Adrenal gland (tissue), 12 donors: ENCODE results near the gene ZYX. TPM values are rescaled to one million over a fixed set of nuclear protein-coding genes. Genes with fewer than 3 reads are reported as not detected.

ENCODE experiments used
- DNase-seq, 7 donors: peaks; one replicate each; pipeline ENCODE4 v3.0.0-alpha.2; 2019 to 2020
- H3K27ac ChIP-seq, 5 donors: fragments of 200-600 bp; sonication (generic) in 4 of 5; 1 replicate in 3 of 5; 2 replicates in 2 of 5; pipeline versions ENCODE4 v1.5.1 to v1.8.0; 2016 to 2020; ENCODE audit warnings: mild to moderate bottlenecking in 1 of 5
- H3K27me3 ChIP-seq: fragments of 200-600 bp; 2 replicates; pipeline ENCODE4 v1.8.0; 2021
- H3K36me3 ChIP-seq, 2 donors: fragments of 200-600 bp; replicated peaks in 1 of 2; 1 replicate in 1 of 2; 2 replicates in 1 of 2; pipeline versions ENCODE4 v1.5.1 to v1.8.0; 2018 to 2022
- H3K4me1 ChIP-seq, 2 donors: fragments of 200-600 bp; replicated peaks in 1 of 2; 1 replicate in 1 of 2; 2 replicates in 1 of 2; pipeline versions ENCODE4 v1.5.1 to v1.8.0; 2018 to 2021
- H3K4me3 ChIP-seq, 4 donors: fragments of 200-600 bp; sonication (generic) in 3 of 4; one replicate each; pipeline ENCODE4 v1.5.1; 2016 to 2018
- H3K9me3 ChIP-seq, 3 donors: fragments of 200-600 bp; sonication (generic) in 1 of 3; replicated peaks in 1 of 3; 1 replicate in 2 of 3; 2 replicates in 1 of 3; pipeline versions ENCODE4 v1.5.1 to v1.8.0; 2016 to 2021
- CTCF ChIP-seq, 6 experiments: fragments of 450-650 bp in 4 of 6; fragments of 200-600 bp in 2 of 6; sonication (generic) in 1 of 6; IDR thresholded peaks; 1 replicate in 5 of 6; 2 replicates in 1 of 6; pipeline versions ENCODE4 v1.5.1 to v1.8.0; 2016 to 2021; ENCODE audit warnings: antibody characterized with exemption in 6 of 6, mild to moderate bottlenecking in 2 of 6, moderate library complexity in 1 of 6
- POLR2A ChIP-seq, 2 donors: fragments of 450-650 bp; IDR thresholded peaks; one replicate each; pipeline ENCODE4 v1.6.1; 2017; ENCODE audit warnings: antibody characterized with exemption in 2 of 2, mild to moderate bottlenecking in 2 of 2, moderate library complexity in 1 of 2
- WGBS, 4 donors: extraction: QIAGEN DNeasy Blood & Tissue Kit in 2 of 4; methylation state at CpG; one replicate each; pipeline versions ENCODE4 v1.1.5 to v1.1.7; 2013 to 2017; 5-methylcytosine and 5-hydroxymethylcytosine counted together
- intact Hi-C, 2 donors: fragments of 100-400 bp; cut with DNase I; formaldehyde crosslinking; loops; one replicate each; pipeline versions ENCODE4 v1.14.1 to v1.15.0; 2022 to 2023
- polyA plus RNA-seq, 3 donors: library from polyadenylated mRNA; stranded (reverse); fragments of 200-250 nt in 2 of 3; fragments of 350-450 nt in 1 of 3; fragmentation: Illumina TruSeq in 1 of 3; extraction: RNeasy Lipid Tissue Mini Kit (QIAGEN cat#74804) in 1 of 3; gene quantifications; one replicate each; pipeline ENCODE4 v1.2.3, GENCODE V29; 2013 to 2014
- total RNA-seq, 9 donors: library from RNA; depleted of rRNA in 4 of 9; stranded (reverse); fragments of >200 nt in 4 of 9; fragments of 120-200 nt in 1 of 9; fragmentation: NEBNext Ultra II Directional in 1 of 9; extraction: Animal tissue kit (Norgen Biotek cat#: 25700) in 1 of 9; gene quantifications; one replicate each; pipeline versions ENCODE4 v1.1.0 to v1.2.4, GENCODE V29; 2013 to 2023
- donor health status: healthy with polysubstance abuse.
- donor health status: Bipolar disorder and iron deficiency.
- donor health status: DM: yes; HTN: yes; CAD: no.
- donor health status: DM: no; HTN: no; CAD: no.
- donor health status: DM: no; HTN: no; CAD: no.
- donor health status: DM: yes; HTN: yes; CAD: no.

Gene ZYX
- total and polyA plus RNA-seq, 12 donors: 5.0 to 152 (median 77.1) TPM

- Histone ChIP-seq H3K4me3 (no peak overlapping the region), H3K27me3 (no peaks in the 10 kb centered on the region), H3K27ac (no peak overlapping the region), H3K36me3 (peaks cover 0 to 44% of the 10 kb centered on the region in 2 donors), H3K9me3 (no peaks in the 10 kb centered on the region), H3K4me1 (peaks cover 0 to 51% of the 10 kb centered on the region in 2 donors)
- TF ChIP-seq POLR2A (IDR thresholded peaks at IDR 0.05) (no peak), CTCF (IDR thresholded peaks at IDR 0.05) (no peak)
- no peak for DNase-seq
- 94 to 99% (median 96%) methylated on average over 16 to 28 of the region's 28 CpGs for WGBS, 4 donors
- intact Hi-C loops: no loop called here
Observed at GRCh38 chr7:143388491-143389101, 7.5 kb downstream of the ZYX start.

DNA sequence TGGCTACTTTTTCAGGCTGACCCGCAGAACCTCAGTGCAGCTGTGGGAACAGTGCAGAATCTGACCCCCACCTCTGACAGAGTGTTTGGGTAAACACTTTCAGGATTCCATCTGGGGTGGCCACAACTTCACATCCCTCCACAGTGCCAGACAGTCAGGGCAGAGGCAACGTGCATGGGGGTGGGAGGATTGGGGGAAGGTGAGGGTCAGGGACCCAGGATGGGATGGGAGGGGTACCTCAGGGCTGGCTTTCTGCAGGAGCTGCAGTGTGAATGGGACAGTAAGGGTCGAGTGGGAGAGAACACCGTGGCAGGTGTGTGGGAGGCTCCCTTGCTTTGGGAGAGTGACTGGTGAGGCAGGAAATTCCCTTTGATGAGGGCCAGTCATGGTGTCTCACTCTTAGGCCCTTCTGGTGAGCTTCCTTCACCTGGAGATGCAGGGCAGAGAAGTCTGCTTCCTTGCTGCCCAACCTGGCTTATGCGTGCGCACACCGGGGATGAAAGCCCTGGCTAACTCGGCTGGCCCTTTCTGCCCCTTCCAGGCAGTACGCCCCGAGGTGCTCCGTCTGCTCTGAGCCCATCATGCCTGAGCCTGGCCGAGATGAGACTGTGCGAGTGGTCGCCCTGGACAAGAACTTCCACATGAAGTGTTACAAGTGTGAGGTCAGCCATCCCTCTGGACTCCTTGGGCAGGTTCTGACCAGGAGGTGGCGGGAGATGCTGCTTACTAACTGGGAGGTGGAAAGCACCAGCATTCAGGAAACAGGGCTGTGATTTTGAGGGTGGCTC lies 8.4 kb downstream of the ZYX start:
- H3K27ac ChIP-seq: no peak overlapping the region
- peaks cover 0 to 44% of the 10 kb centered on the region in 2 donors for H3K36me3 ChIP-seq
- peaks cover 0 to 42% of the 10 kb centered on the region in 2 donors for H3K4me1 ChIP-seq
- TF ChIP-seq CTCF (IDR thresholded peaks at IDR 0.05) (no peak), POLR2A (IDR thresholded peaks at IDR 0.05) (no peak)
- 81 to 98% (median 92%) methylated on average over 6 to 15 of the region's 15 CpGs for WGBS, 4 donors
- H3K4me3 ChIP-seq: no peak overlapping the region
- H3K9me3 ChIP-seq: no peaks in the 10 kb centered on the region
- DNase-seq: no peak
- intact Hi-C loops: no loop called here
- H3K27me3 ChIP-seq: no peaks in the 10 kb centered on the region

- WGBS, 4 donors: 87 to 96% (median 91%) methylated on average over 8 to 10 of the region's 10 CpGs
- intact Hi-C loops: no loop called here
- no peaks in the 10 kb centered on the region for H3K9me3 ChIP-seq
- H3K36me3 ChIP-seq: peaks cover 0 to 44% of the 10 kb centered on the region in 2 donors
- H3K27me3 ChIP-seq: no peaks in the 10 kb centered on the region
- DNase-seq: no peak
- H3K27ac ChIP-seq: no peak overlapping the region
- TF ChIP-seq POLR2A (IDR thresholded peaks at IDR 0.05) (no peak), CTCF (IDR thresholded peaks at IDR 0.05) (no peak)
- H3K4me3 ChIP-seq: no peak overlapping the region
- H3K4me1 ChIP-seq: peaks cover 5 to 38% of the 10 kb centered on the region in 2 donors
Observed at GRCh38 chr7:143390104-143390772, 9.1 kb downstream of the ZYX start.

GRCh38 chr7:143390773-143391317 lies 9.7 kb downstream of the ZYX start:
- Histone ChIP-seq H3K36me3 (peaks cover 0 to 44% of the 10 kb centered on the region in 2 donors), H3K4me1 (peaks cover 11 to 40% of the 10 kb centered on the region in 2 donors), H3K4me3 (no peak overlapping the region), H3K27ac (peak overlapping the region in 2 of 5 donors; percentile 36 to 86), H3K9me3 (no peaks in the 10 kb centered on the region), H3K27me3 (no peaks in the 10 kb centered on the region)
- 79 to 97% (median 90%) methylated on average over 7 to 9 of the region's 9 CpGs for WGBS, 4 donors
- no peak for TF ChIP-seq CTCF (IDR thresholded peaks at IDR 0.05)
- no peak for TF ChIP-seq POLR2A (IDR thresholded peaks at IDR 0.05)
- intact Hi-C loops: no loop called here
- DNase-seq: no peak
